Stimulated activated CD4-positive, alpha-beta T cell treated with anti-CD3 and anti-CD28 coated beads, TNF-alpha, amount 100 ng/mL, for 1 hour (primary cell): ENCODE results near the gene MOSPD2.

Experiments
- DNase-seq, 3 donors: peaks; one replicate each; pipeline ENCODE4 v3.0.0-alpha.2; 2020; ENCODE audit warnings: low read depth in 3 of 3, low spot score in 1 of 3

MOSPD2 gene

GRCh38 chrX:14872851-14873675 lies at the start of gene MOSPD2, which contains the start of gene FANCB:
MOSPD2 (plus strand) TSS chrX:14873421; CDS start chrX:14873529, 108 bp downstream.
FANCB (minus strand) TSS chrX:14873069; CDS start chrX:14865510, 7,559 bp downstream.
- peak; percentile 83 to 86 (median 83) for DNase-seq

- DNase-seq, result no peak
These were observed 47.4 kb upstream of the MOSPD2 start for GRCh38 chrX:14825851-14826250.

- DNase-seq, result no peak
These were observed 46.9 kb upstream of the MOSPD2 start for GRCh38 chrX:14826319-14826718.

- DNase-seq, result no peak
These were observed 43.6 kb upstream of the MOSPD2 start for GRCh38 chrX:14829643-14830042.

- DNase-seq, result no peak
These were observed 41.1 kb upstream of the MOSPD2 start for GRCh38 chrX:14832151-14832550.

GRCh38 chrX:14832586-14832985 lies 40.6 kb upstream of the MOSPD2 start:
- no peak for DNase-seq

GRCh38 chrX:14837155-14837554 lies 36.1 kb upstream of the MOSPD2 start:
- no peak for DNase-seq

- DNase-seq, result no peak
These were observed 29.6 kb upstream of the MOSPD2 start for GRCh38 chrX:14843666-14844065.

- no peak for DNase-seq
These were observed 21.7 kb upstream of the MOSPD2 start for GRCh38 chrX:14851526-14851925.

GRCh38 chrX:14864631-14865030 lies 8.6 kb upstream of the MOSPD2 start:
- DNase-seq, result no peak

GRCh38 chrX:14865201-14865600 lies 8.0 kb upstream of the MOSPD2 start:
- no peak for DNase-seq

- DNase-seq, result no peak
These were observed 1.5 kb upstream of the MOSPD2 start for GRCh38 chrX:14871767-14872166.

GRCh38 chrX:14872355-14872754 lies 866 bp upstream of the MOSPD2 start:
- no peak for DNase-seq

GRCh38 chrX:14873676-14874049 lies 442 bp downstream of the MOSPD2 start:
- DNase-seq, result no peak

- DNase-seq, result no peak
These were observed 2.4 kb downstream of the MOSPD2 start for GRCh38 chrX:14875624-14876023.

- no peak for DNase-seq
These were observed 10.6 kb downstream of the MOSPD2 start for GRCh38 chrX:14883826-14884225.

- no peak for DNase-seq
These were observed 11.5 kb downstream of the MOSPD2 start for GRCh38 chrX:14884714-14885113.

GRCh38 chrX:14886252-14886651 lies 13.0 kb downstream of the MOSPD2 start:
- DNase-seq, result no peak

GRCh38 chrX:14896273-14896672 lies 23.1 kb downstream of the MOSPD2 start:
- DNase-seq, result no peak

GRCh38 chrX:14897042-14897441 lies 23.8 kb downstream of the MOSPD2 start:
- DNase-seq, result no peak

- no peak for DNase-seq
These were observed 26.4 kb downstream of the MOSPD2 start for GRCh38 chrX:14899607-14900006.

- no peak for DNase-seq
These were observed 29.3 kb downstream of the MOSPD2 start for GRCh38 chrX:14902537-14902936.

- DNase-seq, result no peak
These were observed 30.7 kb downstream of the MOSPD2 start for GRCh38 chrX:14903891-14904290.
